Right lobe of liver (tissue), 6 donors: ENCODE data around the gene ZNF532. TPM values are rescaled to one million over a fixed set of nuclear protein-coding genes. Genes with fewer than 3 reads are reported as not detected.

Source experiments
- ATAC-seq, 4 donors: fragments of 200-7000 bp; cut with Tn5 transposase; one replicate each; pipeline ENCODE4 v1.9.1; 2020; ENCODE audit warnings: mild to moderate bottlenecking in 4 of 4, moderate library complexity in 4 of 4
- DNase-seq, 3 donors: peaks; one replicate each; pipeline ENCODE4 v3.0.0-alpha.2; 2020
- H3K27ac ChIP-seq, 3 donors: fragments of 200-600 bp; one replicate each; pipeline ENCODE4 v1.8.0; 2022
- H3K27me3 ChIP-seq, 2 donors: fragments of 200-600 bp; one replicate each; pipeline ENCODE4 v1.8.0; 2022
- H3K36me3 ChIP-seq, 4 donors: fragments of 200-600 bp; sonication (generic) in 1 of 4; one replicate each; pipeline versions ENCODE4 v1.5.1 to v1.8.0; 2017 to 2022; ENCODE audit warnings: control low read depth in 1 of 4
- H3K4me1 ChIP-seq, 4 donors: fragments of 200-600 bp; sonication (generic) in 1 of 4; one replicate each; pipeline versions ENCODE4 v1.5.1 to v1.8.0; 2017 to 2022; ENCODE audit warnings: control low read depth in 1 of 4
- H3K4me3 ChIP-seq, 3 donors: fragments of 200-600 bp; one replicate each; pipeline ENCODE4 v1.8.0; 2022
- H3K9me3 ChIP-seq, 4 donors: fragments of 200-600 bp; sonication (generic) in 1 of 4; one replicate each; pipeline versions ENCODE4 v1.5.1 to v1.8.0; 2017 to 2022; ENCODE audit warnings: control low read depth in 1 of 4
- POLR2A ChIP-seq: fragments of 450-650 bp; IDR thresholded peaks from one replicate; pipeline ENCODE4 v1.6.1; 2017; ENCODE audit warnings: antibody characterized with exemption, mild to moderate bottlenecking
- WGBS: methylation state at CpG from one replicate; pipeline ENCODE4 v1.1.6; 2018; ENCODE audit warnings: low coverage, low lambda C conversion rate; ENCODE audit not compliant: insufficient coverage; ENCODE audit errors: missing lambda C conversion rate; 5-methylcytosine and 5-hydroxymethylcytosine counted together
- intact Hi-C, 2 donors: fragments of 100-400 bp; cut with DNase I; formaldehyde crosslinking; loops; one replicate each; pipeline versions ENCODE4 v1.11.2 to v1.14.1; 2022
- long read RNA-seq: library from polyadenylated mRNA; unstranded; transcript quantifications from one replicate; pipeline ENCODE4 v2.0.0, GENCODE V29; 2019
- total RNA-seq, 6 experiments: library from RNA; depleted of rRNA in 2 of 6; stranded (reverse); fragments of >200 nt in 2 of 6; fragmentation: NEBNext Ultra II Directional in 3 of 6; extraction: Animal tissue kit (Norgen Biotek cat#: 25700) in 3 of 6; gene quantifications; one replicate each; pipeline versions ENCODE4 v1.1.0 to v1.2.4, GENCODE V29; 2016 to 2023
- TF ChIP-seq, protein P1 (sequence below), 4 donors: fragments of 200-600 bp in 3 of 4; fragments of 450-650 bp in 1 of 4; IDR thresholded peaks; one replicate each; pipeline versions ENCODE4 v1.5.1 to v1.8.0; 2016 to 2022; ENCODE audit warnings: antibody characterized with exemption in 4 of 4, mild to moderate bottlenecking in 2 of 4
- donor health status: DM: no; HTN: yes; CAD: no.
- donor health status: DM: no; HTN: no; CAD: no.
- donor health status: DM: no; HTN: no; CAD: no.
- donor health status: DM: no; HTN: yes; CAD: no.
- donor health status: DM: no; HTN: yes; CAD: no.

Gene ZNF532, protein sequence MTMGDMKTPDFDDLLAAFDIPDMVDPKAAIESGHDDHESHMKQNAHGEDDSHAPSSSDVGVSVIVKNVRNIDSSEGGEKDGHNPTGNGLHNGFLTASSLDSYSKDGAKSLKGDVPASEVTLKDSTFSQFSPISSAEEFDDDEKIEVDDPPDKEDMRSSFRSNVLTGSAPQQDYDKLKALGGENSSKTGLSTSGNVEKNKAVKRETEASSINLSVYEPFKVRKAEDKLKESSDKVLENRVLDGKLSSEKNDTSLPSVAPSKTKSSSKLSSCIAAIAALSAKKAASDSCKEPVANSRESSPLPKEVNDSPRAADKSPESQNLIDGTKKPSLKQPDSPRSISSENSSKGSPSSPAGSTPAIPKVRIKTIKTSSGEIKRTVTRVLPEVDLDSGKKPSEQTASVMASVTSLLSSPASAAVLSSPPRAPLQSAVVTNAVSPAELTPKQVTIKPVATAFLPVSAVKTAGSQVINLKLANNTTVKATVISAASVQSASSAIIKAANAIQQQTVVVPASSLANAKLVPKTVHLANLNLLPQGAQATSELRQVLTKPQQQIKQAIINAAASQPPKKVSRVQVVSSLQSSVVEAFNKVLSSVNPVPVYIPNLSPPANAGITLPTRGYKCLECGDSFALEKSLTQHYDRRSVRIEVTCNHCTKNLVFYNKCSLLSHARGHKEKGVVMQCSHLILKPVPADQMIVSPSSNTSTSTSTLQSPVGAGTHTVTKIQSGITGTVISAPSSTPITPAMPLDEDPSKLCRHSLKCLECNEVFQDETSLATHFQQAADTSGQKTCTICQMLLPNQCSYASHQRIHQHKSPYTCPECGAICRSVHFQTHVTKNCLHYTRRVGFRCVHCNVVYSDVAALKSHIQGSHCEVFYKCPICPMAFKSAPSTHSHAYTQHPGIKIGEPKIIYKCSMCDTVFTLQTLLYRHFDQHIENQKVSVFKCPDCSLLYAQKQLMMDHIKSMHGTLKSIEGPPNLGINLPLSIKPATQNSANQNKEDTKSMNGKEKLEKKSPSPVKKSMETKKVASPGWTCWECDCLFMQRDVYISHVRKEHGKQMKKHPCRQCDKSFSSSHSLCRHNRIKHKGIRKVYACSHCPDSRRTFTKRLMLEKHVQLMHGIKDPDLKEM (N-terminal part only)
- total RNA-seq, result 1 to 10 TPM; 2.0 to 6.4 (median 3.2) TPM
- long read RNA-seq, result 0 reads

DNA sequence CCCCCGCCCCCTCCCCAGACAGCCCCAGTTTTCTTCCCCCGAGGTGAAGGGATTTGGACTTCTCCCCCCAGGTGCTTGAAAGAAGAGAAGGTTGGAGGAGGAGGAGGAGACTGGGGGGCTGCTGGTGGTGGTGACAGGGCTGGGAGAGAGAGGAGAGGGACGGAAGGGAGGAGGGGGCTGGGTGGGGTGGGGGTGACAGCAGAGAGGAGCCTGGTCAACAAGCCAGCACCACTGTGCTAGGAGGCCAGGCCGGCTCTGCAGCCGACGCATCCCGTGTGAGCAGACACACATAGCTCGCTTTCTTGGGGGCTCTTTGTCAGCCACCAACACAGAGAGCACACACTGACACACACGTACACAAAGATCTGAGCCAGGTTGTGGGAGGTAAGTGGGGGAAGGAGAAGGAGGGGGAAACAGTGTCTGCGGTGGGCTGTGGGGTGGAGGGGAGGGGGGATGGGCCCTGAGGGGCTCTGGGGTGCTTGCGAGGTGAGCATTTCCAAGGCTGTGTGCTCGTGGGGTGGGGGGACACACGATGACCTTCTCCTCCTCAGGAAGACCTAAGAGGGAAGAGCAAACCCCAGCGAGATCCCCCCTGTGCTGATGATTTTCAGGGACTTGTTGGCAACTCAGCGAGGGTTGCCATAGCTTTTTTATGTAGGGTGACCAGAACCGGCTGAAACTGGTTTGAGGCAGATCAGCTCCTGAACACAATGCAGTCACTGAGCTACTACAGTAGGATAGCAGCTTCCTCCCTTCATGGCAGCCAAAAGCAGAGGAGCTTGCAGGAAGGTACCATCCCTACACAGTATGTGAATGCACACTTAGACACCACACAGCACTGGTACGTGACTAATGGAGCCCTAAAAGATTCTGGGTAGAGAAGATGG lies at the start of gene ZNF532:
Gene ZNF532 (plus strand): TSS at position 732 of the 887 bp plus-strand sequence. CDS start 53,411 bp downstream, outside the sequence.
- peaks cover 0 to 10% (median 0%) of the 10 kb centered on the region in 4 donors for H3K4me1 ChIP-seq
- WGBS, result 57% methylated on average over 7 of the region's 17 CpGs
- intact Hi-C loops, result no loop called here
- no peaks in the 10 kb centered on the region for H3K27me3 ChIP-seq
- DNase-seq, result no peak
- H3K4me3 ChIP-seq, result peak within 1 kb of the TSS; percentile 25 to 54 (median 25)
- H3K36me3 ChIP-seq, result no peaks in the 10 kb centered on the region
- TF ChIP-seq POLR2A, result no peak
- TF ChIP-seq, protein P1, sequence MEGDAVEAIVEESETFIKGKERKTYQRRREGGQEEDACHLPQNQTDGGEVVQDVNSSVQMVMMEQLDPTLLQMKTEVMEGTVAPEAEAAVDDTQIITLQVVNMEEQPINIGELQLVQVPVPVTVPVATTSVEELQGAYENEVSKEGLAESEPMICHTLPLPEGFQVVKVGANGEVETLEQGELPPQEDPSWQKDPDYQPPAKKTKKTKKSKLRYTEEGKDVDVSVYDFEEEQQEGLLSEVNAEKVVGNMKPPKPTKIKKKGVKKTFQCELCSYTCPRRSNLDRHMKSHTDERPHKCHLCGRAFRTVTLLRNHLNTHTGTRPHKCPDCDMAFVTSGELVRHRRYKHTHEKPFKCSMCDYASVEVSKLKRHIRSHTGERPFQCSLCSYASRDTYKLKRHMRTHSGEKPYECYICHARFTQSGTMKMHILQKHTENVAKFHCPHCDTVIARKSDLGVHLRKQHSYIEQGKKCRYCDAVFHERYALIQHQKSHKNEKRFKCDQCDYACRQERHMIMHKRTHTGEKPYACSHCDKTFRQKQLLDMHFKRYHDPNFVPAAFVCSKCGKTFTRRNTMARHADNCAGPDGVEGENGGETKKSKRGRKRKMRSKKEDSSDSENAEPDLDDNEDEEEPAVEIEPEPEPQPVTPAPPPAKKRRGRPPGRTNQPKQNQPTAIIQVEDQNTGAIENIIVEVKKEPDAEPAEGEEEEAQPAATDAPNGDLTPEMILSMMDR (IDR thresholded peaks at IDR 0.05), result no peak
- ATAC-seq, result peak; percentile 31 to 57 (median 48)
- no peaks in the 10 kb centered on the region for H3K9me3 ChIP-seq
- peak within 1 kb of the TSS; percentile 69 to 90 (median 87) for H3K27ac ChIP-seq

DNA sequence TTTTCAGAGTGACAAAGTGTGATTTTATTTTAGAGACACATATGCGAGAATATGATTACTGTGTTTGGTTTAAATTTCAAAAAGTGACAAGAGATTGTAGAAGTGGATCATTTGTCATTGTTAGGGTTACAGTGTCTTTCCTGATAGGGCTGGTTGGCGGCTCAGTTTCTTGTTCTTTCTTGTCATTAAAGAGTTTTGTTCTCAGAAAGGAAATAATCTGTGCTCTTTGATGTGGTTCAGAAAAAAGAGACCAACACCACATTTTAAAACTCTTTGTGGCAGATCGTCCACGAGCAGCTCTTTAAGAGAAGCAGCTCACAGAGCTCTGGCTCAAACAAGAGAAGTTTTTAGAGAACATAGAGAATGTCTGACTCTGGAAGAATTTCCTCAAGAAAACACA lies 45.6 kb upstream of the ZNF532 start:
- DNase-seq (no peak), ATAC-seq (no peak)
- 33% methylated on average over 4 of the region's 4 CpGs for WGBS
- no peaks in the 10 kb centered on the region for H3K36me3 ChIP-seq
- no peaks in the 10 kb centered on the region for H3K27me3 ChIP-seq
- no peak overlapping the region for H3K27ac ChIP-seq
- TF ChIP-seq, protein P1 (IDR thresholded peaks at IDR 0.05), result no peak
- TF ChIP-seq POLR2A, result no peak
- intact Hi-C loops, result no loop called here
- H3K4me1 ChIP-seq, result no peaks in the 10 kb centered on the region
- no peaks in the 10 kb centered on the region for H3K9me3 ChIP-seq
- no peak overlapping the region for H3K4me3 ChIP-seq

DNA sequence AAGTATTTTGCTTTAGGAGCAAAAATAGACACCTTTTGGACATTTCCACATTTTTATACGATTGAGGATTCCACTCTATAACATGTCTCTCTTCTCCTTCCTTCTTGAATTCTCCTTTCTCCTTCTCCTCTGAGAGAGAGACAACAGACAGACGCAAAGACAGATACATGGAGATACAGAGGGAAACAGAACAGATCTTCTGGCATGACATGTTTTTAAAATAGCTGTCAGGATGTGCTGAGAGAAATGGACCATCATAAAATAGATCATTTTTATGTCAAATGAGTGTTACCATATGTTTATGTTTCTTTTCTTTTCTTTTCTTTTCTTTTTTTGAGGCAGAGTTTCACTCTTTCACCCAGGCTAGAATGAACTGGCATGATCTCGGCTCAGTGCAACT lies 44.4 kb upstream of the ZNF532 start:
- no peak for DNase-seq
- WGBS, result 73% methylated on average over 3 of the region's 3 CpGs
- TF ChIP-seq, protein P1 (IDR thresholded peaks at IDR 0.05), result no peak
- TF ChIP-seq POLR2A, result no peak
- no peak overlapping the region for H3K27ac ChIP-seq
- no peaks in the 10 kb centered on the region for H3K9me3 ChIP-seq
- no peaks in the 10 kb centered on the region for H3K4me1 ChIP-seq
- intact Hi-C loops, result no loop called here
- H3K36me3 ChIP-seq, result no peaks in the 10 kb centered on the region
- no peak for ATAC-seq
- H3K4me3 ChIP-seq, result no peak overlapping the region
- no peaks in the 10 kb centered on the region for H3K27me3 ChIP-seq

DNA sequence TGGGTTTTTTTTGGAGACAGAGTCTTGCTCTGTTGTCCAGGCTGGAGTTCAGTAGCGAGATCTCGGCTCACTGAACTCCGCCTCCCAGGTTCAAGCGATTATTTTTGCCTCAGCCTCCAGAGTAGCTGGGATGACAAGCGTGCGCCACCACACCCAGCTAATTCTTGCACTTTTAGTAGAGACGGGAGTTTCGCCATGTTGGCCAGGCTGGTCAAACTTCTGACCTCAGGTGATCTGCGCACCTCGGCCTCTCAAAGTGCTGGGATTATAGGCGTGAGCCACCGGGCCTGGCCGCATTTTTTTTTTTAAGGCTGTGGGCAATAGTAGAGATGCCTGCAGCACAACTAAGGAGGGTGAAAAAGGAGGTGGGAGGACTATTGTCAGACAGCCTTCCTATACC lies 41.7 kb upstream of the ZNF532 start:
- TF ChIP-seq, protein P1 (IDR thresholded peaks at IDR 0.05), result no peak
- TF ChIP-seq POLR2A, result no peak

More for the DNA sequence above, 41.7 kb upstream of the ZNF532 start:
- 96% methylated on average over 11 of the region's 13 CpGs for WGBS
- no peaks in the 10 kb centered on the region for H3K9me3 ChIP-seq
- ATAC-seq (no peak), DNase-seq (no peak)
- H3K27ac ChIP-seq, result no peak overlapping the region
- H3K27me3 ChIP-seq, result no peaks in the 10 kb centered on the region
- H3K4me1 ChIP-seq, result no peaks in the 10 kb centered on the region
- H3K36me3 ChIP-seq, result no peaks in the 10 kb centered on the region
- no peak overlapping the region for H3K4me3 ChIP-seq
- intact Hi-C loops, result no loop called here
